Measurements from ENCODE around the gene MAP2K3. TPM values are rescaled to one million over a fixed set of nuclear protein-coding genes. Genes with fewer than 3 reads are reported as not detected.

Gene MAP2K3
- total and polyA plus RNA-seq, 12 donors = 28.9 to 103 (median 60.4) TPM

DNA sequence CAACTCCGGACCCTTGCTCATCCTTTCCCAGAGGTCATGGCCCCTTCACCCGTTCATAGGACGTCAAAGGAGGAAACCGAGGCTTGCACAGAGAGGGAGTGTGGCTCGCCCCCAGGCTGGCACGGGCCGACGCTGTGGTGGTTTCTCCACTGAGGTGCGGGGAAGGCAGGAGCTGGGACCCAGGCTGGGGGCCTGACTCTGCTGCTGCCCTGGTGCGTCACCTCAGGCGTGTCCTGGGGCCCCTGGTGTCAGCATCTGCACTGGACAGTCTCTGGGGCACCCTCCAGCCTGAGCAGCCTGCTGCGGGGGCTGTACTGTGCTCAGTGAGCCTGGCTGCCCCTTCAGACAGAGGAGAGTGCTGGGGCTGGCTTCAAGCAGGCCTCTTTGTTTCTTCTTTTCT, 7.4 kb downstream of the MAP2K3 start:
- Histone ChIP-seq H3K27ac (no peak overlapping the region), H3K27me3 (peaks cover 0 to 4% (median 0%) of the 10 kb centered on the region in 7 donors), H3K4me1 (peaks cover 39 to 80% (median 60%) of the 10 kb centered on the region in 9 donors), H3K36me3 (peaks cover 0 to 41% (median 0%) of the 10 kb centered on the region in 9 donors), H3K9me3 (no peaks in the 10 kb centered on the region), H3K4me3 (no peak overlapping the region)
- intact Hi-C loops (cut with DNase I) = no loop called here
- TF ChIP-seq, protein P1, sequence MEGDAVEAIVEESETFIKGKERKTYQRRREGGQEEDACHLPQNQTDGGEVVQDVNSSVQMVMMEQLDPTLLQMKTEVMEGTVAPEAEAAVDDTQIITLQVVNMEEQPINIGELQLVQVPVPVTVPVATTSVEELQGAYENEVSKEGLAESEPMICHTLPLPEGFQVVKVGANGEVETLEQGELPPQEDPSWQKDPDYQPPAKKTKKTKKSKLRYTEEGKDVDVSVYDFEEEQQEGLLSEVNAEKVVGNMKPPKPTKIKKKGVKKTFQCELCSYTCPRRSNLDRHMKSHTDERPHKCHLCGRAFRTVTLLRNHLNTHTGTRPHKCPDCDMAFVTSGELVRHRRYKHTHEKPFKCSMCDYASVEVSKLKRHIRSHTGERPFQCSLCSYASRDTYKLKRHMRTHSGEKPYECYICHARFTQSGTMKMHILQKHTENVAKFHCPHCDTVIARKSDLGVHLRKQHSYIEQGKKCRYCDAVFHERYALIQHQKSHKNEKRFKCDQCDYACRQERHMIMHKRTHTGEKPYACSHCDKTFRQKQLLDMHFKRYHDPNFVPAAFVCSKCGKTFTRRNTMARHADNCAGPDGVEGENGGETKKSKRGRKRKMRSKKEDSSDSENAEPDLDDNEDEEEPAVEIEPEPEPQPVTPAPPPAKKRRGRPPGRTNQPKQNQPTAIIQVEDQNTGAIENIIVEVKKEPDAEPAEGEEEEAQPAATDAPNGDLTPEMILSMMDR (IDR thresholded peaks at IDR 0.05) = no peak
- ATAC-seq (no peak), DNase-seq (no peak)
- 59 to 66% methylated on average over 12 of the region's 12 CpGs for WGBS, 2 donors

DNA sequence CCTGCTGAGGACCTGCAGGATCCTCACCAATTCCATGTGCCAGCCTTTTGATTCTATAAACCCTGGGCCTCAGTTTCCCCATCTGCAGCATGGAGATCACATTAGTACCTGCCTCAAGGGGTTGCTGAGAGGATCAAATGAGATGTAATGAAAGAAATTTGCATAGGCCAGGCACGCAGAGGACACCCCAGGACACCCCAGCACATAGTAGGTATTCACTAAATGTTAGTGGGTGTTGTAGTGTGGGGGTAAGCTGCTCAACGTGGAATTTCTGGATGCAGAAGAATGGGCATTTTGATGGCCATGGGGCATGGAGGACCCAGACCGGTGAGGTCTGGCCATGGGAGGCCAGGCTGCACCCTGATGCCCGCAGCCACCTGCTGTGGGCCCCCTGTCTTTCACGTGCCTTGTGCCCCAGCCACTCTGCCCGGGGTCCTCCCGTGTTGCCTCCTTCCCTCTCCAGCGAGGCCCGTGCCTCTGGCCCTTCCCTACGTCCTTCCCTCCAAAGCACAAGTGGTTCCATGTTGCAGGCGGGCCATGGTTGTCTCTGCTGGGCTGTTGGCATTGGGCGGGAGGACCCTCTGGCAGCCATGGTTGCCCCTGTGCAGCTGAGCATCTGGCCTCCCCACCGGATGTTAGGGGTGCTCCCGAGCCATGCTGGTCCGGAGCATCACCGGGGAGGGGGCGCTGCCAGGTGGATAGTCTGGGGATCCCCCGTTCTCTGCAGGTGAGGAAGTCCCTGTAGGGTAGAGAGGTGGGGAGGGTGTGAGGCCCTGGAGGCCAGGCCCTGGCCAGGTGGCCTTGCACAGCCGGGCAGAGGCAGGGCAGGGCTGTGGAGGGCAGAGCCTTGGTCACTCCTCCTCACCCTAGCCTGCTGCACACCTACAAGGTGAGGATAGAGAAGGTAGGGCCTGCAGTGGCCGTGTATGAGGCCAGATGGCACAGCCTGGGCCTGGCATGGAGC, 8.6 kb downstream of the MAP2K3 start:
- ATAC-seq = no peak
- no peak for DNase-seq
- TF ChIP-seq, protein P1 (IDR thresholded peaks at IDR 0.05) = no peak
- Histone ChIP-seq H3K4me1 (peaks cover 31 to 80% (median 55%) of the 10 kb centered on the region in 9 donors), H3K36me3 (peaks cover 0 to 46% (median 0%) of the 10 kb centered on the region in 9 donors), H3K4me3 (no peak overlapping the region), H3K27me3 (peaks cover 0 to 4% (median 0%) of the 10 kb centered on the region in 7 donors), H3K9me3 (no peaks in the 10 kb centered on the region), H3K27ac (no peak overlapping the region)
- 79 to 81% methylated on average over 20 of the region's 20 CpGs for WGBS, 2 donors
- intact Hi-C loops (cut with DNase I) = no loop called here

- ATAC-seq (no peak), DNase-seq (no peak)
- TF ChIP-seq, protein P1 (IDR thresholded peaks at IDR 0.05) = no peak
- peak overlapping the region in 1 of 10 donors; percentile 68 for H3K27ac ChIP-seq
- no peak overlapping the region for H3K4me3 ChIP-seq
- no peaks in the 10 kb centered on the region for H3K9me3 ChIP-seq
- H3K27me3 ChIP-seq = peaks cover 0 to 4% (median 0%) of the 10 kb centered on the region in 7 donors
- H3K4me1 ChIP-seq = peaks cover 24 to 75% (median 49%) of the 10 kb centered on the region in 9 donors
- peaks cover 0 to 53% (median 0%) of the 10 kb centered on the region in 9 donors for H3K36me3 ChIP-seq
- intact Hi-C loops (cut with DNase I) = no loop called here
- 65 to 71% methylated on average over 10 of the region's 10 CpGs for WGBS, 2 donors
Measured at GRCh38 chr17:21293831-21294210, 9.3 kb downstream of the MAP2K3 start.

DNA sequence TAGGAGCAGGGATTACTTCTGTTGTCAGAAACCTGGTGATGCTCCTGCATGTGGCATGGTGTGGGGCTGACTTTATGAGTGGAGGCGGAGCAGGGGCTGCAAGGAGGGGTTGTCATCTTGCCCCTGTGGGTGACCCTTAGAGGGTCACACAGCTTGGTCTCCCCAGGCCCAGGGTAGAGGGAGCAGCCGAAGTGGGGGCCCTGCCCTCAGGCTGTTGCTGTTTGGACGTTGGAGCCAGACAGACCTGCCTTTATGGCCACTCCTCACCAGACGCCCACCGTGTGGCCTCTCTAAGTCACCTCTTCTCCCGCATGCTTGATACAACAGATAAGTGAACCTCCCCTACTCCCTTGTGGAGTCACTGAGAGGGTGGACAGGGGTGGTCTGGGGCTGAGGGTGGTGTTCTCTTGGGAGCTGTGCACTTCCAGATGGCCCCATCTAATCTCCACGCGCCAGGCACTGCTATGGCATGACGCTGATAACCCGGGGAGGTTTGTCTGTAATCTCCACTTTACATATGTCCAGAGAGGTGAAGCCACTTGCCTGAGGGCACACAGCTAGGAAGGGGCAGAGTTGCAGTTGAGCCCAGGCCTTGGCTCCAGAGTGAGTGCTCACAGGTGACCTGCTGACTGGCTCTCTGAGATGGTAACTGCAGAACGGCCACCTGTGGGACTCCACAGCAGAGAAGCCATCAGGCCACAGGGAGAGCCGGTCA, 10.0 kb downstream of the MAP2K3 start:
- Histone ChIP-seq H3K9me3 (no peaks in the 10 kb centered on the region), H3K4me1 (peaks cover 19 to 69% (median 42%) of the 10 kb centered on the region in 9 donors), H3K27ac (peak overlapping the region in 9 of 10 donors; percentile 1 to 72 (median 31)), H3K4me3 (no peak overlapping the region), H3K36me3 (peaks cover 0 to 59% (median 1%) of the 10 kb centered on the region in 9 donors), H3K27me3 (peaks cover 0 to 4% (median 0%) of the 10 kb centered on the region in 7 donors)
- TF ChIP-seq, protein P1 (IDR thresholded peaks at IDR 0.05) = no peak
- WGBS, 2 donors = 57 to 65% methylated on average over 12 of the region's 12 CpGs
- DNase-seq = no peak
- intact Hi-C loops (cut with DNase I) = no loop called here
- ATAC-seq = no peak

All from heart right ventricle (tissue), 16 donors.